Stimulated activated CD4-positive, alpha-beta T cell treated with anti-CD3 and anti-CD28 coated beads, TNF-alpha, amount 100 ng/mL, for 24 hours (primary cell): ENCODE results near the gene CLCNKA.
A peak's percentile ranks its signal among the peaks of the same experiment; 100 is the strongest.

ENCODE experiments used
- DNase-seq, 3 experiments: peaks; one replicate each; pipeline ENCODE4 v3.0.0-alpha.2; 2020; ENCODE audit warnings: low read depth in 3 of 3

CLCNKA gene

GRCh38 chr1:16063226-16063829 lies 41.5 kb downstream of the CLCNKA start:
- DNase-seq = no peak

- DNase-seq = no peak
Observed at GRCh38 chr1:16063921-16064320, 42.1 kb downstream of the CLCNKA start.

- no peak for DNase-seq
Observed at GRCh38 chr1:16064536-16065268, 42.9 kb downstream of the CLCNKA start.

- no peak for DNase-seq
Observed at GRCh38 chr1:16065269-16065576, 43.4 kb downstream of the CLCNKA start.

- no peak for DNase-seq
Observed at GRCh38 chr1:16066245-16066644, 44.4 kb downstream of the CLCNKA start.

- no peak for DNase-seq
Observed at GRCh38 chr1:16067127-16067768, 45.4 kb downstream of the CLCNKA start.

GRCh38 chr1:16067933-16068332 lies 46.1 kb downstream of the CLCNKA start:
- no peak for DNase-seq

- DNase-seq = no peak
Observed at GRCh38 chr1:16068356-16069270, 46.8 kb downstream of the CLCNKA start.

GRCh38 chr1:16070640-16071355 lies 49.0 kb downstream of the CLCNKA start:
- DNase-seq = no peak

- DNase-seq = no peak
Observed at GRCh38 chr1:16071614-16072013, 49.8 kb downstream of the CLCNKA start.

GRCh38 chr1:16072095-16072494 lies 50.3 kb downstream of the CLCNKA start:
- DNase-seq = no peak

- DNase-seq = no peak
Observed at GRCh38 chr1:16072616-16073484, 51.0 kb downstream of the CLCNKA start.

GRCh38 chr1:16073490-16074119 lies 51.8 kb downstream of the CLCNKA start, which contains the start of gene FAM131C:
FAM131C (minus strand) TSS chr1:16073651; CDS start chr1:16073442, 209 bp downstream.
- DNase-seq = peak in 1 of 3 experiments; percentile 29

- no peak for DNase-seq
Observed at GRCh38 chr1:16074217-16074616, 52.4 kb downstream of the CLCNKA start.

- no peak for DNase-seq
Observed at GRCh38 chr1:16075337-16076030, 53.6 kb downstream of the CLCNKA start.

- DNase-seq = no peak
Observed at GRCh38 chr1:16076031-16076864, 54.4 kb downstream of the CLCNKA start.

GRCh38 chr1:16076865-16077238 lies 55.0 kb downstream of the CLCNKA start:
- no peak for DNase-seq
